ENCODE data around the gene DBNDD1.
A peak's percentile ranks its signal among the peaks of the same experiment; 100 is the strongest.

Gene DBNDD1

DNA sequence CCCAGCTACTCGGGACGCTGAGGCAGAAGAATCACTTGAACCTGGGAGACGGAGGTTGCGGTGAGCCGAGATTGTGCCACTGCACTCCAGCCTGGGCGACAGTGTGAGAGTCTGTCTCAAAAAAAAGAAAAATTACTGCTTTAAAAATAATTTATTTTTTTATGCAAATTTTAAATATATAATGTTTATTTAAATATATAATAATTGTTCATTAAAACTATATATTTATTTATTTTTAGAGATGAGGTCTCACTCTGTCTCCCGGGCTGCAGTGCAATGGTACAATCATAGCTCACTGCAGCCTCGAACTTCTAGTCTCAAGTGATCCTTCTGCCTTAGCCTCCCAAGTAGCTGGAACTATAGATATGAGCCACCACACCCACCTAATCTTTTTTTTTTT lies 15.2 kb upstream of the DBNDD1 start:
- DNase-seq, result no peak

DNA sequence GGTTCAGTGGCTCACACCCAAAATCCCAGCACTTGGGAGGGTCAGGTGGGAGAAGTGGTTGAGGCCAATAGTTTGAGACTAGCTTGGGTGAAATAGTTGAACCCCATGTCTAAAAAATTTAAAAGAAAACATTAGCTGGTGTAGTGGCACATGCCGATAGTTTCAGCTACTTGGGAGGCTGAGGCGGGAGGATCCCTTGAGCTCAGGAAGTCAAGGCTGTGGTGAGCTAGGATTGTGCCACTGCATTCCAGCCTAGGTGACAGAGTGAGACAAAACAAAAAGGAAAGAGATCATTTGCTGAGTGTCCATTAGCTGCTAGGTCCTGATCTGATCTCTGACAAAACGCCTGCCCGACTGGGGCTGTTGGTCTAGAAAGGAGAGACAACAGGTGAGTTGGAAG lies 14.1 kb upstream of the DBNDD1 start:
- DNase-seq, result no peak

DNA sequence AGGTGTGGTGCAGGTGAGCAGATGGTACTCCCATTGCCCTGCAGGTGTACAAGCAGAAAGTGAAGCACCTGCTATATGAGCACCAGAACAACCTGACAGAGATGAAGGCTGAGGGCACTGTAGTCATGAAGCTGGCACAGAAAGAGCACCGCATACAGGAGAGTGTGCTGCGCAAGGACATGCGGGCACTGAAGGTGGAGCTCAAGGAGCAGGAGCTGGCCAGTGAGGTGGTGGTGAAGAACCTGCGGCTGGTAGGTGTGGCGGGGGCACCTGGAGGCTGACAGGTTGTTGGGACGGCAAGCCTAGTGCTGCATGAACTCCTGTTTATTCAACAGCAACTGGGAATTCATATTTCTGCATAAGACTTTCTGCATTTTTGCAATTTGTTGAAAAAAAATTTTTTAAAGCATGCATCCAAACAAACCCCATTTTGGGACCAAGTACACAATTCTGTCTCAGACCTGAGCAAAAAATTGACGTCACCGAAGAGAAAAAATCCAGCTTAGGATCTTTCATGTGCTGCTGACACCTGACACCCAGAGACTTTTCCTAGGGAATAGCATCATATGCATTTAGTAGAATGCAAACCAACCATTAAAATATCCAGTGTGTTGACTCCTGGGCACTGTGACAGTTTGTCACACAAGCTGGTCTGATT lies 13.5 kb upstream of the DBNDD1 start:
- DNase-seq, result no peak

DNA sequence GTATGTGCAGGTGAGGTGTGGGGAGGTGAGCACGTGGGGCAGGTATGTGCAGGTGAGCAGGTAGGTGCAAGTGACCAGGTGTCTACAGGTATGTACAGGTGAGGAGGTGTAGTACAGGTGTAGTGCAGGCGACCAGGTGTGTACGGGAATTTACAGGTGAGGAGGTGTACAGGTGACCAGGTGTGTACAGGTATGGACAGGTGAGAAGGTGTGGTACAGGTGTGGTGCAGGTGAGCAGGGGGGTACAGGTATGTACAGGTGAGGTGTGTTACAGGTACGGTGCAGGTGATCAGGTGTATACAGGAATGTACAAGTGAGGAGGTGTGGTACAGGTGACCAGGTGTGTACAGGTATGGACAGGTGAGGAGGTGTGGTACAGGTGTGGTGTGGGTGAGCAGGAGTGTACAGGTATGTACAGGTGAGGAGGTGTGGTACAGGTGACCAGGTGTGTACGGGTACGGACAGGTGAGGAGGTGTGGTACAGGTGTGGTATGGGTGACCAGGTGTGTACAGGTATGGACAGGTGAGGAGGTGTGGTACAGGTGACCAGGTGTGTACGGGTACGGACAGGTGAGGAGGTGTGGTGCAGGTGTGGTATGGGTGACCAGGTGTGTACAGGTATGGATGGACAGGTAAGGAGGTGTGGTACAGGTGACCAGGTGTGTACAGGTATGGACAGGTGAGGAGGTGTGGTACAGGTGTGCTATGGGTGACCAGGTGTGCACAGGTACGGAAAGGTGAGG lies 12.8 kb upstream of the DBNDD1 start:
- no peak for DNase-seq

DNA sequence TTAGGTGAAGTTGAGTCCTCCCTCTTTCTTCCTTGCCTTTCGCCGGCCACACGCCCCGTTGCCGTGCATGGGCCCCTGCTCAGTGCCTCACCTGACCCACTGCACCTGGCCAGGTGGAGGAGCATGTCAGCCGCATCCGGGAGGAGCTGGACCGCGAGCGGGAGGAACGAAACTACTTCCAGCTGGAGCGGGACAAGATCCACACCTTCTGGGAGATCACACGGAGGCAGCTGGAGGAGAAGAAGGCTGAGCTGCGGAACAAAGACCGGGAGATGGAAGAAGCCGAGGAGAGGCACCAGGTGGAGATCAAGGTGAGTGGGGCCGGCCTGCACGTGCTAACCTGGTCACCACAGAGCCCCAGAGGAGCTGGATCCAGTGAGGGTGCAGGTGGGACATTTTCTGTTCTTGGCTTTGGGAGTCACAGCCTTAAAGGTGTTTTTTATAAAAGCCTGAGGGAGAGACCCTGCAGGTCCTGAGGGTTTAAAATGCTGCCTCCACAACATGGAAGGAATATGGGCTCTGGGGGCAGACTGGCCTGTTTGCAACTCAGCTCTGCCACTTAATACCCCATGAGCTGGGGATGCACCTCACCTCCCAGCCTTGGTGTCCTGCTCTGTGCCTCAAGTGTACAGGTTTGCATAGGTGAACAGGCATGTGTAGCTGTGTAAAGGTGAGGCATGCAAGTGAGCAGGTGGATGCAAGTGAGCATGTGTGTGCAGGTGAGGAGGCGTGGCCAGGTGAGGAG lies 12.1 kb upstream of the DBNDD1 start:
- no peak for DNase-seq

DNA sequence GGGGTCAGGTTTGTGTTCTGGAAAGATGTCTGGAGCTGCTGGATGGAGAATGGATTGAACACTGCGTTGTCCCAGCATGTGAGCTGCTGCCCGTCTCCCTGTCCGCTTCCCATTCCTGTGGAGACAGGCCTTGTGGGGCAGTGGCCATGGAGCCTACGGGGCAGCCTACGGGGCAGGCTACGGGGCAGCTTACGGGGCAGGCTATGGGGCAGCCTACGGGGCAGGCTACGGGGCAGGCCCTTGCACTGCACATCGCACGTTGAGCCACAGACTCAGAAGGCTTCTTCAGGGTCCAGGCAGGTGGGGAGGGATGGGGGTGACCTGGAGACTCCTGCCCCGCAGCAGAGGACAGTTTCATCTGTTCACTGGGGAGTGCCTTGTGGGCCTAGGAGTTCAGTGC lies 9.7 kb upstream of the DBNDD1 start:
- no peak for DNase-seq

DNA sequence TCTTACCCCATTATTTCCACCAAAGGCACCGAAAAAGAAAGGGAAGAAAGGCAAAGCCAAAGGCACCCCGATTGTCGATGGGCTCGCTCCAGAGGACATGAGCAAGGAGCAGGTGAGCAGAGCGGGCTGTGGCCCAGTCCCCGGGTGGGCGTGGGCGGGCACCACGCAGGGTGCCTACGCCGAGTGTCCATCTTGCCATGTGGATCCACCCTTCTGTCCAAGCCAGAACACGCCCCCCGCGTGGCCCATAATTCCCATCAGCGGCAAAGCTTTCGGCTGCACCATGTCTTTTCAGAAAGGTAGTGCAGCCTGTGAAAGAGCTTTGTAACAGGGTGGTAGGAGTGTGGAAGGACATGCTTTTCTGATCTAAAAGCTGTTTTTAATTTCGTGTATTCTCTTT lies 8.4 kb upstream of the DBNDD1 start:
- DNase-seq, result no peak

DNA sequence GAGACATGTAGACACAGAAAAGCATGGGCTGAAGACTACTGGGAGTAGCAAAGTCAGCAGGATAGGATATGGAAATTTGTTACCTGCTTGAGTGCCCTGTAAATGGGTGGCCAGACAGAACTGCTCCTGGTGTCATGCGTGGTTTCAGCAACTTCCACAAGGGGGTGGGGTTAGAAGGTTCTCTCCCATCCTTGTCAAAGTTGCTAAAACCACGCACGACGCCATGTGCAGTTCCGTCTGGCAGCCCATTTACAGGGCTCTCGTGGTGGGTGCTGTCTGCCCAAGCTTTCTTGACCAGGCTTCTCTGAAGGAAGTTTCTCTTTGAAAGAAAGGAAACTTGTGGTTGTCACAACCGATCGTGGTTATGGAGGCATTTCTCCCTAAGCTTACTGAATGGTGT lies 6.9 kb upstream of the DBNDD1 start:
- no peak for DNase-seq

DNA sequence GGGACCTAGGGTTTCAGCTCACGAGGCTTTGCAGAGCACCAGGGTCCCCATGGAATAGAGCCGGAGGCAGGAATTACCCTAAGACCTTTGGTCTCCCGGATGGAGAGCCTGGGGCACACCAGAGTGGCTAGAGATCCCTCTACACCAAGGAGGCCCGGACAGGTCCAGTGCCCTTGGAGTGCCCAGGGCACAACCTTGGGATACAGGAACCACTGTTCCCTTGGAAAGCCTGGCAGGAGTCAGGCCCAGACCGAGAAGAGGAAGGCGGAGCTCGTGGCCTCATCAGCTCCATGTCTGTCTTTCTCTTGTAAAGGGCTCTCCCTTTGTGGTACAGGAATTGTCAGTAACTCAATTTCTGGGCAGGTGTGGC lies 3.8 kb upstream of the DBNDD1 start:
- DNase-seq, result no peak

DNA sequence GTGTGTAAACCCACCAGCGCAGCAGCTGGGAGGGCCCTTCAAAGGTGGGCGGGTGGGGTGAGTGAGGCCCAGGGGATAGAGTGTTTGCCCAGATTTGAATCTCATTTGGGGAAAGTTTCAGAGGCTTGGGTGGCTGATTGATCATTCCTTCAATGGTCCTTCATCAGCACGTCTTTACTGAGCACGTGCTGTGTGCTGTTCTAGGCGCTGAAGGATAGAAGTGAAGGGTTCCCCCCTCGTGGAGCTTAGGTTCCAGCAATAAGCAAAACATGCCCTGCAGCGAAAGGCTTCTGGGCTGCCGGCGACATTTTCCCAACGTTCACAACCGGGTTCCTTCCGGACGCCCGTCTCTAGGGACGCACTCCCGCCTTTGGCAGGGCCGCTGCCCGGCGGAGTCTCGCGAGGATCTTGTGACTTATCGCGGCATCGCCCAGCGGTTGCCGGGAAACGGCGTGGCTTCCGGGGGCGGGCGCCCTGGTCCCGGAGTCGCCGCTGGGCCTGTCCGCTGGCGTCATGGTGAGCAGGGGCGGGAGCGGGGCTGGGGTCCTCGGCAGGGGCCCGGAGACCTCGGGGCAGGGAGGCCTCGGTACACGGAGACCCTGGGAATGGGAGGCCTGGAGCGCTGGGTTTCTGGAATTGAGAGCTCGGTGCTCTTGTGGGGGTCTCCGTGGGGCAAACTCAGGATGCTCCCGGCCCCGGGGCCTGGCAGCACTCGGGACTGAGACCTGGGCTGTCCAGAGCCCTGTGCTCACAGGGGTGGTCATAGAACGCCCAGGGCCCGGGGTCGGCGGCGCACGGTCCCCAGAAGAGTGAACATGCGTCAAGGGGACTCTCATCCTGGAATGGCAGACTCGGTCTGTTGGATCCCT lies 3.2 kb upstream of the DBNDD1 start:
- DNase-seq, result peak; percentile 65

DNA sequence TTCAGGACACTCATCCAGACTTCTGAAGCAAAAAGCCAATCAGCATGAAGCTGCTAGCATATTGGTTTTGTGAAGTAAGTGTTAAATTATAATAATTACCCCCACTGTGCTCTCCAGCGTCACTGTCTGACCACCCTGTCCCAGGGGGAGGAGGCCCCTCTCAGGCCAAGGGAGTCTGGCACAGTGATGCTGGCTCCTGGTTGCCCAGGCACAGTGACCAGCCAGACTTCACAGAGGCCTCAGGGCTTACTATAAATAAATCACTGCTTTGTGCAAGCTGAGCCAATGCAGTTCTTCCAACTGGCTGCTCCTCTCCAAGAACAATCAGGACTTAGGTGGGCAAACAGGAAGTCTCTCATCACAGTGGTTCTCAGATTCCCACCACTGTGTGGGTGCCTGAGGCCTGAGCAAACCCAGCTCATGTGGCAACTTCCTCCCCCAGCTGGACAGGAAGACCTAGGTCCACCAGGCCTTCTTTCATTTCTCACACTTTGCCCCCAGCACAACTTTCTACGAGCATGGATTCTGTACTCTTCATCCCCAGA lies 1.7 kb upstream of the DBNDD1 start:
- DNase-seq, result no peak

DNA sequence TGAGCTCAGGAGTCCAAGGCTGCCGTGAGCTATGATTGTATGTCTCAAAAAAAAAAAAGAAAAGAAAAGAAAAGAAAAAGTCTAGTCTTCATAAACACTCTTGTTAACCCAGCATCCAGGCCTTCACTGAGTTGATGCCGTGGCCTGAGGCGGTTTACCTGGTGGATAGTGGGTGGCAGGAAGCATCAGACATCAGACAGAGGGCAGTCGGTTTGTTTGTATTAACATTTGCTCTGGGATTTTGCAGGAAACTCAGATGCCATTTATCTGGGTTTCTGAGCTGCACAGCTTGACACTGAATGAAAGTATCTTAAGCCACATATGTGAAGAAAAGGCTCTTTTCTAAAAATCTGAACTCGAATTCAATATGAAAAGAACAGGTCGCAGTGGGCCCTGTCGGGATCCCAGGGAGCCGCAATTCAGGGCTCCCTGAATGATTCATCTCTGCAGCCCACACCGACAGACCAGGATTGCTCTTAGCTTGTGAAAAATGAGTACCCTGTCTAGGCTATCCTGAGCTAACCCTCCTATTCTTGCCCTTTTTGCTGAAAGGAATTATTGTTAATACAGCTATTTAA lies 1.1 kb upstream of the DBNDD1 start:
- no peak for DNase-seq

DNA sequence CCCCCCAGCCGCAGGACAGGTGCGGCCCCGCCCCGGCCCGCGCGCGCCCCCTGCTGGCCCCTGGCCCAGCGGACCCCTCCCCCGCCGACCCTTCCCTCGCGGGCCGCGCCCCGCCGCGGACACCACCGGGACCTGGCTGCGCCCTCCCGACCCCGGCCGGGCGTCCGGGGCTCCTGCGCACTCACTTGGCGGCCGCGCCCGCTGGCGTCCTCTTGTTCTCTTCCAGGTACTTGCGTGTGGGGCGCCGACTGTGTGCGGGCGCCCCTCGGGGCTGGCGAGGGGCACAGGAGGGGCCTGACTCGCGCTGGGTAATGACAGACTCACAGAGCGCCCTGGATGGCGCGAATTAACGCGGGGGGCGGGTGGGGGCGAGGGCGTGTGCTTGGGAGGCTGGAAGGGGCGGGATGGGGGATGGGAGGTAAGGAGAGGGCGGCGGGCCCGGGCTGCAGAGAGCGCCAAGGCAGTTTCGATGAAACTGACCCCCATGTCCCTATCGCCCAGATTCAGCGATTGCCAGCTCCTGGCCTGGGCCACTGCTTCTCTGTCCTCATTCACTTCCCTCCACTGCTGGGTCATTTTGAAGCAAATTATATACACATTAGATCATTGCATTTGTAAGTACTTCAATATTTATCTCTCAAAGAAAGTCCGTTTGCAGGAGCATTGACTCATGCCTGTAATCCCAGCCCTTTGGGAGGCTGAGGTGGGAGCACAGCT lies 445 bp upstream of the DBNDD1 start:
- peak; percentile 28 for DNase-seq

DNA sequence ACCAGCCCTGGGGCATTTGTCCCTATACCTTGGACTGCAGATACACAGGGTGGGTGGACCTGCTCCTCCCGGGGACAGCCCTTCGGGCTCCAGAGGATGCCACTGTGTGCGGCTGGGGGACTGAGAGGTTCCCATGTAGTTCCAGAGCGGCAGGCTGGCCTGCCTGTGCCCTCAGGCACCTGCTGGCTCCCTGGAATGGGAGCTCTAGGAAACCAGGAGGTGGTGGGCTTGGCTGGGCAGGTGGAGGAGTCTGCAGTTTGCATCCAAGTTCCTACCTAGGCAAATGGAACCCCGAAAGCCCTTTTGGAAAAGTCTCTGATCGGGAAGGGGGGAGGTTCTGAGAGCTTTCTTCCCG lies 982 bp downstream of the DBNDD1 start:
- DNase-seq, result no peak

DNA sequence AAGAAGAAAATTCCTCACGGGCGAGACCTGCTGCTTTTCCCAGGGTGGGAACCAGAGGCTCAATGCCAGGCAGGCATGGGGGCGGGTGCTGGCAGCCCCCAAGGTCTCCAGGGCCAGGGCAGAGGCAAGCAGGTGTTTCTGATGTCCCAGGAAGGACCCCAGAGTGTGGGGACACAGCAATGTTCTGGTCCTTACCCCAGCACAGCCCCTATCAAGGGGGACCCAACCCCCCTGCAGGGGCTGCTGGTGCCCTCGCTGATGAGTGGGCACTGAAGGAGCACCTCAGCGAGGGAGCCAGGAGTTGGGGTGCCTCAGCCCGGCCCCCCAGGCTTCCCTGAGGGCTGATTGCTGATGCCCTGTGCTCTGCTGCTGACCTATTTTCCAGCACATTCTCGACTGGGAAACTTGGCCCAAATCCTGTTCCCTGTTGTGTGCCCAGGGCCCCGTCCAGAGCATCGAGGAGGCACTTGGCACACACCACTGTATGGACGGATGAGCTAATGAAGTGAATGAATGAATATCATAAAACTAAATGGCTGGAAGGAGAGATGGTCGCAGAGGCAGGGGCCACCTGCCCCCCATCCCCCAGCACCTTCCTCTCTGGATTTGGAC lies 2.8 kb downstream of the DBNDD1 start:
- DNase-seq, result no peak

DNA sequence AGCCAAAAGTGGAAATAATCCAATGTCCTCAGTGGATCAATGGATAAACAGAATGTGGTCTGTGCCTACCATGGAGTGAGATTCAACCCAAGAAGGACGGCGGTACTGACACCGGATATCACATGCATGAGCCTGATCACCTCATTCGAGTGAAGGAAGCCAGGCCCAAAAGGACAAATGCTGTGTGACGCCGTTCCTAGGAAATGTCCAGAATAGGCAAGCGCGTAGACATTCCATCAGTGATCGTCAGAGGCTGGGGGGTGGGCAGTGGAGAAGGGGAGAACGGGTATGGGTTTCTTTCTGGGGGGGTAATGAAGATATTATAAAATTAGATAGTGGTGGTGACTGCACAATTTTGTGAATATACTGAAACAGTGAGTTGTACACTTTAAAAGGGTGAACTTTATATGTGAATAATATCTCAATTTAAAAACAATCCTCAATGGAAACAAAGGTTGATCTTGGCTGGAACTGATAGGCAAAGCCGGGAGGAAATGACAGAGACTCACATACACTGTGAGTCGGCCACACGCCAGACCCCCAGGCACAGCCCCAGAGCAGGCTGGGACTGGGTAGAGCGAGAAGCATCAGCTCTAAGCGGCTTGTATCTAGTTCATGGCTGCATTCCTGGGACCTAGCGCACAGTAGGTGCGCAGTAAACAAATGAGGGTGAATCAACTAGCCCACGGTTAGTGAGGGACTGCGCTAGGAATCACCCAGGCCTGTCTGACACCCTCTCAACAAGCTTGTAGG lies 3.5 kb downstream of the DBNDD1 start:
- no peak for DNase-seq

DNA sequence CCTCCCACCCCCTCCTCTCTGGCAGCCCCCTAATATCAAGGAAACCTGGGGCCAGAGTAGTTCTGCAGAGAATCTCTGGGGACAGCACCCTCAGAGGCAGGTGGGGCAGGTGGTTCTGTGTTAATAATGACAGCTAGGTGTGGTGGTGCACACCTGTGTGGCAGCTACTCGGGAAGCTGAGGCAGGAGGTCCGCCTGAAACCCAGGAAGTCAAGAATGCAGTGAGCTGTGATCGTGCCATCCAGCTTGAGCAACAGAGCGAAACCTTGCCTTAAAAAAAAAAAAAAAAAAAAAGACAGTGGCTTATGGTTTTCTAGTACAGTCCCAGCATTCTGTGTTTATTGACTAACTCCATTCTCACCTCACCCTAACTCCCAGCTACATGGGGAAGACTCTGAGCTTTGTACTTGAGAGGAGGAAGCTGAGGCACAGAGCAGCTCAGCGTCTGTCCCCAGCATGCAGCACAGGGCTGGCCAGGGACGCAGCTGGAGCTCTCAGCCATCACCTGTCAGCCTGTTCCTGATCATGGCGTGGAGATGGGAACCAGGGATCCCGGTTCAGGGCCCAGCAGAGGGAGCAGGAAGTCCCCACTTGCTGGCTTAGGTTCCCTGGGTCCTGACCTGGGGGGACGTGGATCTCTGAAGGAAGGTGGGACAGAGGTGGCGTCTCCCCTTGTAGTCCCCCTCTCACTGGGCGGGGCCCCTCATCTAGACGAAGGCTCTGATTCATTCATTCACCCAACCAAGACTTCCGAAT lies 6.1 kb downstream of the DBNDD1 start:
- DNase-seq, result no peak

DNA sequence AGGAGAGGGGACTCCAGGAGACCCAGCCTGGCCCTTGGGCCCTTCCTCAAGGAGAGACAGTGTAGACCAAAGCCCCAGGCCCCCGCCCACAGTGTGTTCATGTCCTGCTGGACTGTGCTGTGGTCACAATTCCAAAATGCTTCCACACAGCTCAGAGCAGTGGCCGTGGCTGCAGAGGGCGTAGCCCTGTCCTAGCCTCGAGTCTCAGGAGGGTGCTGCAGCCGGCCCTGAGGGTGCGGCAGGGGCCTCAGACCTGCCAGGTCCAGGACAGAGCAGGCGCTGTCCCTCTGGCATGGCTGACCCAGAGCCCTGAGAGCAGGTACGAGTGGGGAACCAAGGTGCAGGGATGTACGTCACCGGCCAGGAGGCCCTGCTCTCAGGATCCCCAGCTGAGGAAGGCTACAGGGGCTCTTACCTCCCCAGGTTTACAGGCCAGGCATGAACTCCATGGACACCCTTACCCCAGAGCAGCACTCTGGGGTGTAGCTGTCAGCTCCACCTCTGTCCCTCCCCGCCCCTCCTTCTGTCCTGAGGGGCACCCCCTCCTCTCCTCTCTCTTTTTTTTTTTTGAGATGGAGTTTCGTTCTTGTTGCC lies 7.3 kb downstream of the DBNDD1 start:
- DNase-seq, result no peak

DNA sequence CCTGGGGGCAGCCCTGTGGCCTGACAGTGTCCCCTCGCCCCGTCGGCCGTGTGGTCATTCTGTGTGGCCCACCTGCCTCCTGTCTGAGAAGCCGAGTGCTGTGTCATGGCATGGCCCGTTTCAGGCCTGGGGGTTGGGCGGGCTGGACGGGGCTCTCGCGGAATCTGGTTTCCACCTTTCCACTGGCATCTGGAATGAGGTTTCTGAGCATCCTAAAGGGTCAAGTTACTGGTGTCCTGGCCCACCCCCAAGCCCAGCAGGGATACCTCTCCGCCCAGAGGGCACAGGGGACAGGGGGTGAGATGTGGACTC lies 7.8 kb downstream of the DBNDD1 start:
- no peak for DNase-seq

All from kidney glomerular epithelial cell (primary cell).